DOHH2 (cell line): ENCODE results near the gene WDR70.

ENCODE experiments used
- EZH2phosphoT487 ChIP-seq: fragments of 200-600 bp; sonication (generic); IDR thresholded peaks from 2 replicates; pipeline ENCODE4 v1.6.1; 2017; ENCODE audit warnings: borderline replicate concordance, mild to moderate bottlenecking, antibody characterized with exemption, low read length, moderate library complexity, mixed read lengths
- TF ChIP-seq, protein P1 (sequence below): fragments of 200-600 bp; sonication (generic); IDR thresholded peaks from one replicate; pipeline ENCODE4 v1.5.1; 2014; ENCODE audit warnings: antibody characterized with exemption, mild to moderate bottlenecking, low read depth, low read length; ENCODE audit not compliant: poor library complexity, severe bottlenecking

DNA sequence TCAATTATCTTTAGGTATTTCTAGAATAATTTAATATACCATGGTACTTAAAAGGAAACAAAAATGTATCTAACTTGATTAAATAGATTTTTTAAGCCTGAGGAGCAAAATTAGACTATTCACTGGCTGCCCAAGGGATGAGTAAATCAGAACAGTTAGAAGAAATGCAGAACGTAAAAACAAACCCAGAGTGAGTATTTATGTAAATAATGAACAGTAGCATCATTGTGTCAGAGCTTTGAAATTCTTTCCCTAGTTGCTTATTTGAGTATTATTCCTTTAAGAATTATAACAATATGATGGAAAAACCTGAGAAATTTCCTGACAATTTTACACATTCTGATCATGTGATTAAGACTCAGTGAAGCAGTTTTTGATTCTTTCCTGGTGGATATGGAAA lies 259.8 kb downstream of the WDR70 start:
- TF ChIP-seq, protein P1, sequence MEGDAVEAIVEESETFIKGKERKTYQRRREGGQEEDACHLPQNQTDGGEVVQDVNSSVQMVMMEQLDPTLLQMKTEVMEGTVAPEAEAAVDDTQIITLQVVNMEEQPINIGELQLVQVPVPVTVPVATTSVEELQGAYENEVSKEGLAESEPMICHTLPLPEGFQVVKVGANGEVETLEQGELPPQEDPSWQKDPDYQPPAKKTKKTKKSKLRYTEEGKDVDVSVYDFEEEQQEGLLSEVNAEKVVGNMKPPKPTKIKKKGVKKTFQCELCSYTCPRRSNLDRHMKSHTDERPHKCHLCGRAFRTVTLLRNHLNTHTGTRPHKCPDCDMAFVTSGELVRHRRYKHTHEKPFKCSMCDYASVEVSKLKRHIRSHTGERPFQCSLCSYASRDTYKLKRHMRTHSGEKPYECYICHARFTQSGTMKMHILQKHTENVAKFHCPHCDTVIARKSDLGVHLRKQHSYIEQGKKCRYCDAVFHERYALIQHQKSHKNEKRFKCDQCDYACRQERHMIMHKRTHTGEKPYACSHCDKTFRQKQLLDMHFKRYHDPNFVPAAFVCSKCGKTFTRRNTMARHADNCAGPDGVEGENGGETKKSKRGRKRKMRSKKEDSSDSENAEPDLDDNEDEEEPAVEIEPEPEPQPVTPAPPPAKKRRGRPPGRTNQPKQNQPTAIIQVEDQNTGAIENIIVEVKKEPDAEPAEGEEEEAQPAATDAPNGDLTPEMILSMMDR = no peak
- no peak for TF ChIP-seq EZH2phosphoT487
